Neural progenitor cell (in vitro differentiated cells): Measurements from ENCODE around the gene MACROH2A1.

ENCODE experiments used
- EZH2 ChIP-seq: fragments of 200-600 bp; sonication (generic); IDR thresholded peaks from 2 replicates; pipeline ENCODE4 v1.6.1; 2017; ENCODE audit warnings: antibody characterized with exemption, mild to moderate bottlenecking, moderate library complexity
- EZH2phosphoT487 ChIP-seq: fragments of 200-600 bp; sonication (generic); IDR thresholded peaks from 2 replicates; pipeline ENCODE4 v1.6.1; 2017; ENCODE audit warnings: antibody characterized with exemption
- TF ChIP-seq, protein P1 (sequence below): fragments of 200-600 bp; sonication (generic); IDR thresholded peaks from 2 replicates; pipeline ENCODE4 v1.5.1; 2017; ENCODE audit warnings: antibody characterized with exemption, mild to moderate bottlenecking

DNA sequence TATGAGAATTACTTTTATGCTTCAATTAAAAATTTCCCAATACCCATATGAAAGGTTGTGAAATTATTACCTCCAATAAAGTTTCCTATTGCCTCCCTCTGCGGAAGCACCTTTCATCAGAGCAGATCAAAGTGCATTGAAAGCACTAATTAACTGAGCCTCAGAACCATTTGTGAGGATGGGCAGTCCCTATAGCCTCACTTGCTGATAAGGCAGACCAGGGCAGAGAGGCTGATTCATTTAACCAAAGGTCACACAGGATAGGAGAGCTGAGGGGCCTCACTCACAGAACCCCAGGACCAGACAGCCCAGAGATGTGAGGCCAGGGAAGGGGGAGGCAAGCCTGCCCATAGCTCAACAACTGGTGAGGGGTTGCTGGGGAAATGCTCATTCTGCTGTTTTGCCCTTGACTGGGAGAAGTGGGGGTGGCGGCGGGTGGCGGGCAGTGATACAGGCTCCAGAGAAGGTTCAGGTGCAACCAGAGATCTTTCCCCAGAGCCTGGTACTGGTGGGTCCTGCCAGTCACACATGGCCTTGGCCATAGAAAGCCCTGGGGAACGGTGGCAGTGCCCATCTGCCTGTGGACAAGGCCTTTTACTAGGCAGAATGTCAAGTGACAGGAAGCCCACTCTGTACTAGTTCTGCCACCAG is 57.9 kb downstream of the MACROH2A1 start:
- TF ChIP-seq EZH2 (no peak), EZH2phosphoT487 (no peak)
- TF ChIP-seq, protein P1, sequence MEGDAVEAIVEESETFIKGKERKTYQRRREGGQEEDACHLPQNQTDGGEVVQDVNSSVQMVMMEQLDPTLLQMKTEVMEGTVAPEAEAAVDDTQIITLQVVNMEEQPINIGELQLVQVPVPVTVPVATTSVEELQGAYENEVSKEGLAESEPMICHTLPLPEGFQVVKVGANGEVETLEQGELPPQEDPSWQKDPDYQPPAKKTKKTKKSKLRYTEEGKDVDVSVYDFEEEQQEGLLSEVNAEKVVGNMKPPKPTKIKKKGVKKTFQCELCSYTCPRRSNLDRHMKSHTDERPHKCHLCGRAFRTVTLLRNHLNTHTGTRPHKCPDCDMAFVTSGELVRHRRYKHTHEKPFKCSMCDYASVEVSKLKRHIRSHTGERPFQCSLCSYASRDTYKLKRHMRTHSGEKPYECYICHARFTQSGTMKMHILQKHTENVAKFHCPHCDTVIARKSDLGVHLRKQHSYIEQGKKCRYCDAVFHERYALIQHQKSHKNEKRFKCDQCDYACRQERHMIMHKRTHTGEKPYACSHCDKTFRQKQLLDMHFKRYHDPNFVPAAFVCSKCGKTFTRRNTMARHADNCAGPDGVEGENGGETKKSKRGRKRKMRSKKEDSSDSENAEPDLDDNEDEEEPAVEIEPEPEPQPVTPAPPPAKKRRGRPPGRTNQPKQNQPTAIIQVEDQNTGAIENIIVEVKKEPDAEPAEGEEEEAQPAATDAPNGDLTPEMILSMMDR = no peak
